Measurements from ENCODE around the gene LIPE.

DNA sequence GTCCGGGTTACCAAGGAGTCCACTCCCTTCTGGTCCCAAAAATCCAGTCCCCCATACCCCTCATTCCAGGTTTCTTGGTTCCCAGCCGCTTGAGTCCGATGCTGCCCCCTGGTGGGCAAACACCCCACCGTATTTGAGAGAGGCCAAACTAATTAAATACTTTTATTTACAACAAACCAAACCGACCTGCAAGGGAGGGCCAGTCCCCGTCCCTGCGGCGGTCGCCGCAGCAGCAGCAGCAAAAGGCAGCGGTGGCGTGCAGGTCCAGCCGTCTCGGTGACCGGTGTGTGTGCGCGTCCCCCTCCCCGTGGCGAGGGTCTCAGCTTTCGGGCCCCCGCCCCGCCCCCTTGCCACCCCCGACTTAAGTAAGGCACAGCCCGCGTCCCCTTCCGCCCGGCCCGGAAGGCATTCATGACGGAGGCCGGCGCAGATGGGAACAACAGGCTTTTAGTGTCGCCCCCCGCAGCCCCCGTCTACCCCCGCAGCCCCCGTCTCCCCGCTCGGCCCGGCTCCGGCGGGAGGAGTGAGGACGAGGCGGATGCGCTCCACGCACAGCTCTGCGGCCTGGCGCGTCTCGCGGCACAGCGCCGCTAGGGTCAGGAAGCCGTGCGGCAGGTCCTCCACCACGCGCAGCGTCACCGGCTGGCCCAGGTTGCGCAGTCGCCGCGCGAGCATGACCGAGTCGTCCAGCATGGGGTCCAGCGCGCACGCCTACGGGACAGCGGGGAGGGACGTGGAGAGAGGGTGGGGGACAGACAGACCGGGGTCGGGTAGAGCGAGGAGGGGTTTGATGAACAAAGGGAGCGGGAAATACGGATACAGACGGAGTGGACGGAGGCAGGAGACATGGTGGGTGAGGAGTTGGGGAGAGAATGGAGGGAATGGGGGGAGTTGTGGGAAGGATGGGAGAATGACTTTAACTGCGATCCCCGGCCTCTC is 25.6 kb downstream of the LIPE start:
- TF ChIP-seq GLIS3 (CRISPR knock-in tag; IDR thresholded peaks at IDR 0.05) (no peak), TCF4 (CRISPR knock-in tag; IDR thresholded peaks at IDR 0.05; ENCODE audit: borderline replicate concordance) (no peak), ZFP3 (CRISPR knock-in tag; IDR thresholded peaks at IDR 0.05) (no peak), CREB5 (CRISPR knock-in tag; IDR thresholded peaks at IDR 0.05; ENCODE audit: low read depth) (no peak), ZFP30 (CRISPR knock-in tag; IDR thresholded peaks at IDR 0.05) (no peak), RARB (CRISPR knock-in tag; IDR thresholded peaks at IDR 0.05) (no peak), PPARA (CRISPR knock-in tag; IDR thresholded peaks at IDR 0.05; ENCODE audit: borderline replicate concordance) (no peak), BACH2 (CRISPR knock-in tag; IDR thresholded peaks at IDR 0.05; ENCODE audit: borderline replicate concordance) (no peak)
- TF ChIP-seq, protein P1, sequence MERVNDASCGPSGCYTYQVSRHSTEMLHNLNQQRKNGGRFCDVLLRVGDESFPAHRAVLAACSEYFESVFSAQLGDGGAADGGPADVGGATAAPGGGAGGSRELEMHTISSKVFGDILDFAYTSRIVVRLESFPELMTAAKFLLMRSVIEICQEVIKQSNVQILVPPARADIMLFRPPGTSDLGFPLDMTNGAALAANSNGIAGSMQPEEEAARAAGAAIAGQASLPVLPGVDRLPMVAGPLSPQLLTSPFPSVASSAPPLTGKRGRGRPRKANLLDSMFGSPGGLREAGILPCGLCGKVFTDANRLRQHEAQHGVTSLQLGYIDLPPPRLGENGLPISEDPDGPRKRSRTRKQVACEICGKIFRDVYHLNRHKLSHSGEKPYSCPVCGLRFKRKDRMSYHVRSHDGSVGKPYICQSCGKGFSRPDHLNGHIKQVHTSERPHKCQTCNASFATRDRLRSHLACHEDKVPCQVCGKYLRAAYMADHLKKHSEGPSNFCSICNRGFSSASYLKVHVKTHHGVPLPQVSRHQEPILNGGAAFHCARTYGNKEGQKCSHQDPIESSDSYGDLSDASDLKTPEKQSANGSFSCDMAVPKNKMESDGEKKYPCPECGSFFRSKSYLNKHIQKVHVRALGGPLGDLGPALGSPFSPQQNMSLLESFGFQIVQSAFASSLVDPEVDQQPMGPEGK (CRISPR knock-in tag; IDR thresholded peaks at IDR 0.05; ENCODE audit: borderline replicate concordance): no peak
